Lung (tissue), 12 donors: ENCODE data around the gene HCFC1. TPM values are rescaled to one million over a fixed set of nuclear protein-coding genes. Genes with fewer than 3 reads are reported as not detected.

Experiments used
- ATAC-seq: fragments of 200-7000 bp; cut with Tn5 transposase; one replicate; pipeline ENCODE4 v1.9.1; 2020; ENCODE audit warnings: moderate number of reproducible peaks; ENCODE audit not compliant: insufficient read depth, low FRiP score
- DNase-seq, 3 donors: peaks; one replicate each; pipeline ENCODE4 v3.0.0-alpha.2; 2013 to 2017
- H3K27ac ChIP-seq, 2 donors: one replicate each; pipeline ENCODE4 v1.5.1; 2013; ENCODE audit warnings: mild to moderate bottlenecking in 2 of 2, moderate library complexity in 2 of 2, control low read depth in 1 of 2, inconsistent platforms in 1 of 2, low read depth in 1 of 2, low read length in 1 of 2
- H3K27me3 ChIP-seq, 3 donors: one replicate each; pipeline ENCODE4 v1.5.1; 2013; ENCODE audit warnings: low read length in 2 of 3; ENCODE audit not compliant: control insufficient read depth in 3 of 3, insufficient read depth in 3 of 3
- H3K36me3 ChIP-seq, 4 donors: one replicate each; pipeline ENCODE4 v1.5.1; 2013; ENCODE audit warnings: low read length in 4 of 4, mild to moderate bottlenecking in 1 of 4, moderate library complexity in 1 of 4; ENCODE audit not compliant: control insufficient read depth in 4 of 4, insufficient read depth in 4 of 4
- H3K4me1 ChIP-seq, 5 donors: one replicate each; pipeline ENCODE4 v1.5.1; 2013; ENCODE audit warnings: low read length in 5 of 5, mild to moderate bottlenecking in 2 of 5, moderate library complexity in 1 of 5; ENCODE audit not compliant: control insufficient read depth in 5 of 5, insufficient read depth in 5 of 5
- H3K4me3 ChIP-seq: one replicate; pipeline ENCODE4 v1.5.1; 2013; ENCODE audit warnings: mild to moderate bottlenecking, control low read depth, moderate library complexity
- H3K9ac ChIP-seq, 2 donors: one replicate each; pipeline ENCODE4 v1.5.1; 2013; ENCODE audit warnings: low read length in 2 of 2, control low read depth in 1 of 2; ENCODE audit not compliant: insufficient read depth in 1 of 2
- H3K9me3 ChIP-seq, 4 donors: one replicate each; pipeline ENCODE4 v1.5.1; 2013; ENCODE audit warnings: low read length in 3 of 4, mild to moderate bottlenecking in 1 of 4, moderate library complexity in 1 of 4; ENCODE audit not compliant: control insufficient read depth in 4 of 4, insufficient read depth in 3 of 4
- WGBS, 2 donors: extraction: QIAGEN DNeasy Blood & Tissue Kit; methylation state at CpG; one replicate each; pipeline ENCODE4 v1.1.7; 2013; 5-methylcytosine and 5-hydroxymethylcytosine counted together
- polyA plus RNA-seq, 2 donors: library from polyadenylated mRNA; stranded (reverse); fragments of 200-250 nt; gene quantifications; one replicate each; pipeline ENCODE4 v1.2.1, GENCODE V29; 2013
- total RNA-seq, 2 donors: library from RNA; depleted of rRNA in 1 of 2; stranded (reverse); fragments of >200 nt in 1 of 2; gene quantifications; one replicate each; pipeline ENCODE4 v1.2.1, GENCODE V29; 2014 to 2021
- TF ChIP-seq, protein P1 (sequence below): IDR thresholded peaks from 2 replicates; pipeline ENCODE4 v1.5.1; 2012; ENCODE audit warnings: mild to moderate bottlenecking; ENCODE audit errors: control extremely low read depth, extremely low read depth
- donor health status: control.
- donor health status: control.
- donor health status: Bipolar disorder and iron deficiency.
- donor health status: healthy.
- donor health status: DM: yes; HTN: yes; CAD: no.

Gene HCFC1
- total and polyA plus RNA-seq, 4 donors = 10.7 to 59.4 (median 24.1) TPM

DNA sequence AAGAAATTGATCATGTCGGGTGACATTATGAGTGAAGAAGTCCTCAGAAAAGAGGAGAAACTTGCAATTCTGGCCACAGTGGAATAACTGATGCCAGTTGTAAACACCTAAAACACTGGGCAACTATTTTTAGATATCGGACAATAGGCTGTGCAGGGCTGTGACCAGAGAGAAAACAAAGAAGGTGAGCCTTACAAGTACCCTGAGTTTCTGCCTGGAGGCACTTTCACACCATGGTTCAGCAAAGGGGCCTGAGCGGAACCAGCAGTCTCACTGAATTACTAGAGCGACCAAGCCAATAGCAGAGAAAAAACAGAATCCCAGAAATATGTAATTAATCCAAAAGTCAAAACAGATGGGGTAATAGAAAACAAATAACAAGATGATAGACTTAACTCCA, 36.9 kb upstream of the HCFC1 start:
- Histone ChIP-seq H3K9ac (no peak overlapping the region), H3K9me3 (peaks cover 0 to 5% (median 0%) of the 10 kb centered on the region in 4 donors), H3K4me1 (peaks cover 0 to 3% (median 0%) of the 10 kb centered on the region in 5 donors), H3K27ac (no peak overlapping the region), H3K27me3 (peaks cover 0 to 4% (median 0%) of the 10 kb centered on the region in 3 donors), H3K4me3 (no peak overlapping the region), H3K36me3 (peaks cover 0 to 2% (median 0%) of the 10 kb centered on the region in 4 donors)
- DNase-seq (no peak), ATAC-seq (no peak)
- TF ChIP-seq, protein P1, sequence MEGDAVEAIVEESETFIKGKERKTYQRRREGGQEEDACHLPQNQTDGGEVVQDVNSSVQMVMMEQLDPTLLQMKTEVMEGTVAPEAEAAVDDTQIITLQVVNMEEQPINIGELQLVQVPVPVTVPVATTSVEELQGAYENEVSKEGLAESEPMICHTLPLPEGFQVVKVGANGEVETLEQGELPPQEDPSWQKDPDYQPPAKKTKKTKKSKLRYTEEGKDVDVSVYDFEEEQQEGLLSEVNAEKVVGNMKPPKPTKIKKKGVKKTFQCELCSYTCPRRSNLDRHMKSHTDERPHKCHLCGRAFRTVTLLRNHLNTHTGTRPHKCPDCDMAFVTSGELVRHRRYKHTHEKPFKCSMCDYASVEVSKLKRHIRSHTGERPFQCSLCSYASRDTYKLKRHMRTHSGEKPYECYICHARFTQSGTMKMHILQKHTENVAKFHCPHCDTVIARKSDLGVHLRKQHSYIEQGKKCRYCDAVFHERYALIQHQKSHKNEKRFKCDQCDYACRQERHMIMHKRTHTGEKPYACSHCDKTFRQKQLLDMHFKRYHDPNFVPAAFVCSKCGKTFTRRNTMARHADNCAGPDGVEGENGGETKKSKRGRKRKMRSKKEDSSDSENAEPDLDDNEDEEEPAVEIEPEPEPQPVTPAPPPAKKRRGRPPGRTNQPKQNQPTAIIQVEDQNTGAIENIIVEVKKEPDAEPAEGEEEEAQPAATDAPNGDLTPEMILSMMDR = no peak
- WGBS, 2 donors = 64 to 77% methylated on average over 4 of the region's 4 CpGs

DNA sequence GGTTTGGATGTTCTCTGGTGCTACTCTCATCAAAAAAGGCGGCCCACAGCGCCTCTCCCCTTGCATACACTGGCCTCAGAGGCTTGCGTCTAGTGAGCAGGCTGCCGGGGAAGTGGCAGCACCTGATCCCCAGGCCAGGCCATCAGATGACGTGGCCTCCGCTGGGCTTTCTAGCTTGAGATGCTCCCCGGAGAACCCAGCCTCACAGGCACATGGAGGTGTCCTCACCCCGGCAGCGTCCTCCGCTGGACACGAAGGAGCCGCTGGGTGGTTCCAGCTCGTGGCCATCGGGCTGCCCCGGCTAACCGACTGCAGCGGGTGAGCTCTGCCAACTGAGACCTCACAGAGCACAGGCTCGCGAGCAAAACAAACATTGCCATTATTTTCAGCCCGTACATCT, 35.3 kb upstream of the HCFC1 start:
- WGBS, 2 donors = 93 to 94% methylated on average over 19 to 20 of the region's 20 CpGs
- H3K4me1 ChIP-seq = no peaks in the 10 kb centered on the region
- no peak overlapping the region for H3K4me3 ChIP-seq
- no peaks in the 10 kb centered on the region for H3K36me3 ChIP-seq
- peaks cover 0 to 5% (median 0%) of the 10 kb centered on the region in 4 donors for H3K9me3 ChIP-seq
- peaks cover 0 to 4% (median 0%) of the 10 kb centered on the region in 3 donors for H3K27me3 ChIP-seq
- TF ChIP-seq, protein P1 = no peak
- no peak overlapping the region for H3K9ac ChIP-seq
- H3K27ac ChIP-seq = no peak overlapping the region
- DNase-seq (no peak), ATAC-seq (no peak)

DNA sequence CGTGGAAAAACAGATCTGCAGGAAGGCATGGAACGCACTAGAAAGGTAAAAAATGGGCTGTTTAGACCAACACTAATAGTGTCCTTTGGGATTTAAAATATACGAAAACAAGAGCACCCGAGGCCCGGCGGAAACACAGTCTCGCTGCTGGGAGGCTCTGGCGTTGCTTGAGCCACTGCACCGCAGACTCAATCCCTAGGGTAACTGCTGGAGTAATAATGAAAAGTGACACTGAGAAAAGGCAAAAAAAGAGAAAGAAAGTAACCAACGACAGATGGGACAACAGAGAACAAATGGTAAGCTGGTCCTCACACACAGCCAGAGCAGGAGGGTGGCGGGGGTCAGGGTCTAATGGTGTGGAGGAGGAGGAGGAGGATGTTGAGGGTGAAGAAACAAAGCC, 32.7 kb upstream of the HCFC1 start:
- Histone ChIP-seq H3K4me3 (no peak overlapping the region), H3K27ac (no peak overlapping the region), H3K9me3 (peaks cover 0 to 9% (median 0%) of the 10 kb centered on the region in 4 donors), H3K36me3 (no peaks in the 10 kb centered on the region), H3K9ac (no peak overlapping the region), H3K27me3 (peaks cover 0 to 8% (median 0%) of the 10 kb centered on the region in 3 donors), H3K4me1 (no peaks in the 10 kb centered on the region)
- DNase-seq = no peak
- WGBS, 2 donors = 83 to 88% methylated on average over 10 to 11 of the region's 11 CpGs
- TF ChIP-seq, protein P1 = no peak
- ATAC-seq = no peak

DNA sequence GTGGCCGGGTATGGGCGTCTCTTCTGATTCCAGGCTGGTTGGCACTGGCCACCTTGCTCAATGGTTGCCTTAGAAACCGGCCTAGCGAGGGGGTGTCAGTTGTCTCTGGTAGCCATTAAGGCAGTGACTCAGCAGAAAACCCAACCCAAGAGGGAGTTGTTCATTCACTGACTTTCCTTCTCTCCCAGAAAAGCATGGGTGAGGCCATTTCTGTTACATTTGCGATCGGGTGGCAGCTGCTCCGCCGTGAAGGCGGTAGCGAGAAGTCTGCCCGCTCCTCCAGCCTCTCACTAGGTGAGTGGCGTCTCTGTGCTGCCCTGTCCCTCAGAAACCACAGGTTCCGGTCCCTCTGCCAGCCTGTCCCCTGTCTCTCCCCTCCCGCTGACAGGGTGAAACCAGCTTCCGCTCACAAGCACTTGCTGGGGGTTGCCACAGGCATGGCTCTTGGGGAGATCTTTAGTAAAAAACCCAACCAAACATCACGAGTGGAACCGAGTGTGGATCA, 30.6 kb upstream of the HCFC1 start:
- no peak overlapping the region for H3K4me3 ChIP-seq
- TF ChIP-seq, protein P1 = no peak
- no peak for DNase-seq
- H3K27me3 ChIP-seq = peaks cover 0 to 14% (median 0%) of the 10 kb centered on the region in 3 donors
- peak overlapping the region in 1 of 2 donors; percentile 12 for H3K27ac ChIP-seq
- 40 to 74% methylated on average over 13 to 17 of the region's 17 CpGs for WGBS, 2 donors
- peaks cover 0 to 9% (median 0%) of the 10 kb centered on the region in 4 donors for H3K9me3 ChIP-seq
- H3K36me3 ChIP-seq = no peaks in the 10 kb centered on the region
- ATAC-seq = peak; percentile 59
- H3K4me1 ChIP-seq = no peaks in the 10 kb centered on the region
- no peak overlapping the region for H3K9ac ChIP-seq
